HUDEP-2 (cell line): ENCODE data around the gene DDX49.
A peak's percentile ranks its signal among the peaks of the same experiment; 100 is the strongest.
"Not testable (repeated sequence)": the region's sequence is repeated elsewhere in the genome, so short reads cannot be mapped to it uniquely, and the experiment has no call there.

Experiments
- DNase-seq, 76 experiments: peaks; one replicate each; lab custom pipeline; 2025; ENCODE audit not compliant: unreplicated experiment in 76 of 76; lab: John Stamatoyannopoulos, UW

The DDX49 gene

DNA sequence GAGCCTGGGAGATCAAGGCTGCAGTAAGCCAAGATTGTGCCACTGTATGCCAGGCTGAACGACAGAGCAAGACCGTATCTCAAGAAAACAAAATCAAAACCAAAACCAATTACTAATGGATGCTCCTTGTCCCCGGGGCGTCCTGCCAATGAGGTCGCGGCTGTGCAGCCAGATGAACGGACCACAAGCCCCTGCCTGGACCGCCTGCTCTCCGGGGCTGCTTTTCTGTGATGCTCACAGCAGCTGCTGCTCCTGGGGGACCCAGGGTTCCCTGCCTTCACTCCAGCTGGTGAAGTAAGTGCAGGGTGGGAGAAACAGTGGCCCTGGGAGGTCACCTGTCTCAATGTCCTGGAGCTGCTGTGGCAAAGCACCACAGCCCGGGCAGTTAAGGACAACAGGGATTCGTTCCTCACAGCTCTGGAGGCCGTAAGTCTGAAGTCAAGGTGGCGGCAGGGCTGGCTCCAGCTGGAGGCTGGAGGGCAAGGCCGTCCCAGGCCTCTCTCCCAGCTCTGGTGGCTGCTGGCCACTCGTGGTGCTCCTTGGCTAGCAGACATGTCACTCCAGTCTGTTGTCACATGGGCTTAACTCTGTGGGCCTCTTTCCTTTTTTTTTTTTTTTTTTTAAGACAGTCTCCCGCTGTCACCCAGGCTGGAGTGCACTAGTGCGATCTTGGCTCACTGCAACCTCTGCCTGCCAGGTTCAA is 10.4 kb upstream of the DDX49 start:
- no peak for DNase-seq

DNA sequence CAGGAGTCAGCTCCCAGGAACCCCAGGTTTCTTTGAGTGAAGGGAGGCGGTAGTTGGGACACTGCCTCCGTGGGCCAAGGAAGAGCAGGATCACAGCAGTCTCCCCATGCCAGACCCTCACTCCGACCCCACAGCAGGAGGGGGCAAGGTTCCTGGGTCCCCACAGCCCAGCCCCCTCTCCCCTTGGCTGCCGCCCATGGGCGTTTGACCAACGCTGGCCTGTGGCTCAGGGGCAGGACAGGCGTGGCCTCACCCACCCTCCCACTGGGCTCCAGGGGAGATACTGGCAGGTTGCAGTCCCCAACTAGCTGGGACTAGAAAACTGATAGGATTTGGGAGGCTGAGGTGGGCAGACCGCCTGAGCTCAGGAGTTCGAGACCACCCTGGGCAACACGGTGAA is 9.5 kb upstream of the DDX49 start:
- no peak for DNase-seq

DNA sequence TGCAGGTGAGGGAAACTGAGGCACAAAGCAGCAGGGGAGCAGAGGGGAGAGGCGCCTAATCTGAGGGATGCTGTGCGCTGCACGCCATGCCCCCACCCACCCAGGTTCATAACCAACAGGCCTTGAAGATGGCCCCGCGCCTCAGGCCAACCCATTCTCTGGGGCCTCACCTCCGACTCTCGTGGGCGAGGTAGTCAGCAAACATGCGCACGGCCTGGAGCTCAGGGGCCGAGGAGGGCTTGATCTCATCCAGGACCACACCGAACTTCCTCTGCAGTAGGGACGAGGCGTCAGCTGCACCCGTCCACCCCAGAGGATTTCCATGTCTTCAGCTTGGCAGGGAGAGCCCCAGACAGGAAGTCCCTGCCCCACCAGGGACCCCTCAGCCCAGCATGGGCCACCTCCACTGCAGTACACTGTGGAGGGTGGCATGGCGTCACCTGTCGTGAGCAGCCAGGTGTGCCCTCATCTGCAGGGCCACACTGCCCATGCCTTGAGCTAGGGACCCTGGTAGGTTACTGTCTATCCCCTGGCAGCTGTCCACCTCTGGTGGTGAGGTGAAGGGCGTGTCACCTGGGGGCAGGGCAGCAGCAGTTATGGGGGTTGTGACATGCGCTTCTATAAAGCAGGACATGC is 8.6 kb upstream of the DDX49 start:
- no peak for DNase-seq

DNA sequence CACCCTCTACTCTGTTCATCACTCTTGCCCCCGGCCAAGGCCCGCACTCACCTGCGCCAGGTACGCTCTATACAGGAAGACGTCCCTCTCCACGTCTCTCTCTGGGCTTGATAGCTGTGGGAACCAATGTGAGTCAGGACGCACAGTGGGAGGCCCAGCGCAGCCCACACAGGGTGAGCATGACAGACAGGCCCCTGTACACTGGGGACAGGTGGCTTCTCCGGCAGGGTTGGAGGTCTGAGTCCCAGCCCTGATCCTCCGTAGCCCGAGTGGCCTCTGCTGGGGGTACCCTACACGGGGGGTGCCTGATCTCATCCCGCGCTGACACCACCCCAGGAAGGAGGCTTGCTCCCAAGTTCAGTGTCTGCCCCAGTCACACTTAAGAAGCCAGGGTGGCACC is 6.6 kb upstream of the DDX49 start:
- no peak for DNase-seq

DNA sequence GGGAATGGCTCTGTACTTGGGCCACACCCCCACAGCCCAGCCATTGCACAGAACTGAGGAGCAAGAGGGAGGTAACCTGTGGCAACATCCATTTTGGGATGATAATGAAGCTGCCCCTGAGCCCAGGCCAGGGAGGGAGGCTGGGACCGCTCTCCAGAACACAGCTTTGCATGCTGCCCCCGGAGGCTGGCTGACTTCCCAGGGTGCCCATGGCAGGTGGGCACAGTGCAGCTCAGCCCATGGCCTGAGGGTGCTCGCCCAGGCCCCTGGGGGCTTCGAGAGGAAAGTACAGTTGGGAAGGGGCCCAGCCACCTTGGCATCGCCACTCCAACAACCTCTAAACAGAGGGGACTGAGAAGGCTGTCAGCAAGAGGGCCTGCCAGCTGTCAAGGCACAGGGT is 6.0 kb upstream of the DDX49 start:
- DNase-seq, result no peak

DNA sequence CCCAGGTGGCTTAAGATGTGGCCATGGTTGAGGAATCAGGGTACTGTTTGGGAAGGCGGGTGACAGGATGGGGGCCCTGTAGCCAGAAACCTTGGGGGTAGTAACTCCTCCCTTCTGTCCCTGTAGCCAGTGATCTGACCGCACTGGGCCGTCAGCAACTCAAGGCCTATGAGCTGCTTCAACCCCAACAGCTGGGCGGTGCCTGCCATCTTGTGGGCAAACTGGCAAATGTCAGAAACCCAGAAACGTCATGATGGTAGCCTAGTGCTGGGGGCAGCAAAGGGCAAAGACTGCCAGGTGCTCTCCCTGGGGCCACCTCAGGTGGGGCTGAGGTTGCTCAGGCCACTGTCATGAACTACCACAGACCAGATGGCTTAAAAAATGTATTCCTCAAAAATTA is 3.9 kb upstream of the DDX49 start:
- peak in 62 of 76 experiments; percentile 14 to 81 (median 61) for DNase-seq

DNA sequence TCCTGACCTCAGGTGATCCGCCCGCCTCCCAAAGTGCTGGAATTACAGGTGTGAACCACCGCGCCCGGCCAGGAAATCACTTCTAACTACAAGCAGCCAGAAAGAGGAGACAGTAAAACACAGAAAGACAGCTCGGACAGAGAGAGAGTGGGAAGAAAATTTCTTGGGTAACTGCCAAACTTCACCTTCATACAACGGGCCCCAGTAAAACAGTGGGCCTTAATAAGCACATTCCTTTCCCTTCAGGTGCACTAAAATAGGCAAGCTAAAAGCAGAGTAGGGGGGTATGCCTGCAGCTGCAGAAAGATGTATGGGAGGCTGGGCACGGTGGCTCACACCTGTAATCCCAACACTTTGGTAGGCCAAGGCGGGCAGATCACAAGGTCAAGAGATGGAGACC is 1.9 kb upstream of the DDX49 start:
- DNase-seq, result not testable (repeated sequence)

DNA sequence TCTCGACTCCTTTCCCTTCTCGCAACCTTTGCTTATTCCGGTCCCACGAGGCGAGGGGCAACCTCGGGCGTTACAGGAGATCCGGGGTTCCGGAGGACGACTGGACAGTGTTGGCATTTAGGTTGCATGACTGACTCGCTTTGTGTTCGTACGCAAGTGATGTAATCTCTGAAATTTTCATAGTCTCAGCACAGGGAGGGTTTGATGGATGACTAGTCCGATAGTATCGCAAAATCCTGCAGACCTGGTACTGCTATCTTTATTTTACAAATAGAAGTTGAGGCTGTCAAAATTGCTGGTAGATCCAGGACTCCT is 342 bp downstream of the DDX49 start:
- no peak for DNase-seq

DNA sequence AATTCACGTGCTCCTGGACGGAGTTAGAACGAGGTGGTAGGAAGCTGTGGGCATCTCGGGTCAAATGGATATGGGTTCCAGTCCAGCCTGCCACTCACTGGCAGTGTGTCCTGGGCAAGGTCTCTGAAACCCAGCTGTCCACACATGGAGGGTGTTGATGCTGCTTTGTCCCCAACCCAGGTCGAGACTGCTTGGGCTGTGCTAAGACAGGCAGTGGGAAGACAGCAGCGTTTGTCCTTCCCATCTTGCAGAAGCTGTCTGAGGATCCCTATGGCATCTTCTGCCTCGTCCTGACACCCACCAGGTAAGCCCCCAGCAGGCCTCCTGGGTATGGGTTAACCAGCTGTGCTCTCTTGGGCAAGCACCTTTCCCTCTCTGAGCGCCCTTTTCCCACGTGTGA is 885 bp downstream of the DDX49 start:
- no peak for DNase-seq

DNA sequence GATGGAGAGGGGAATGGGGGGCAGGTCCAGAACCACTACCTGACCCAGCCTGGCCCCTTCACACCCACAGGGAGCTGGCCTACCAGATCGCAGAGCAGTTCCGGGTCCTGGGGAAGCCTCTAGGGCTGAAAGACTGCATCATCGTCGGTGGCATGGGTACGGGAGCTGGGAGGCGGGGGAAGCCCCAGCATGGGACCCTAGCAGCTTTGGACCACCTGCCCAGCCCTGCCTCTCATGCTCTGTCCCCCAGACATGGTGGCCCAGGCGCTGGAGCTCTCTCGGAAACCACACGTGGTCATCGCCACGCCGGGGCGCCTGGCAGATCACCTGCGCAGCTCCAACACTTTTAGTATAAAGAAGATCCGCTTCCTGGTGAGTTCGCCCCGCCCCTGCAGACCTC is 2.1 kb downstream of the DDX49 start:
- DNase-seq, result no peak

DNA sequence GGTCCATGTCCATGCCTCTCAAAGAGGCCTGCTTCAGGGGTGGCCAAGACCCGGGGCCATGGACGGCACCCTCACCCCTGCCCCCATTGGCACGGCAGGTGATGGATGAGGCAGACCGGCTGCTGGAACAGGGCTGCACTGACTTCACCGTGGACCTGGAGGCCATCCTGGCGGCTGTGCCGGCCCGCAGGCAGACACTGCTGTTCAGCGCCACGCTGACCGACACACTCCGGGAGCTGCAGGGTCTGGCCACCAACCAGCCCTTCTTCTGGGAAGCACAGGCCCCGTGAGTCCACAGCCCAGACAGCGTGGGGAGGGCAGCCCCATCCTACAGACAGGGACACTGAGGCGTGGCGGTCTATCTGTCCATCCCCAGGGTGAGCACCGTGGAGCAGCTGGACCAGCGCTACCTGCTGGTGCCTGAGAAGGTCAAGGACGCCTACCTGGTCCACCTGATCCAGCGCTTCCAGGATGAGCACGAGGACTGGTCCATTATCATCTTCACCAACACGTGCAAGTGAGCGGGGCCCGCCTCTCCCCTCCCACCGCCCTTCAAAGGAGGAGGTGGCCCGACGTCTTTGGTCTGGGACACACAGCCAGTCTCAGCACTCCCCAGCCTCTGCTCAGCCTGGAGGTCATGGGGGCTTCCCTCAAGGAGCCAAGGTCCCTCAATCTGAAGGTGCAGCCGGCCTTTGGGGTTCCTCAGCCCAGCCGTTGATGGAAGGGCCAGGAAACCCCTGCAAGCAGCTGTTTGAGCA is 2.9 kb downstream of the DDX49 start:
- no peak for DNase-seq

DNA sequence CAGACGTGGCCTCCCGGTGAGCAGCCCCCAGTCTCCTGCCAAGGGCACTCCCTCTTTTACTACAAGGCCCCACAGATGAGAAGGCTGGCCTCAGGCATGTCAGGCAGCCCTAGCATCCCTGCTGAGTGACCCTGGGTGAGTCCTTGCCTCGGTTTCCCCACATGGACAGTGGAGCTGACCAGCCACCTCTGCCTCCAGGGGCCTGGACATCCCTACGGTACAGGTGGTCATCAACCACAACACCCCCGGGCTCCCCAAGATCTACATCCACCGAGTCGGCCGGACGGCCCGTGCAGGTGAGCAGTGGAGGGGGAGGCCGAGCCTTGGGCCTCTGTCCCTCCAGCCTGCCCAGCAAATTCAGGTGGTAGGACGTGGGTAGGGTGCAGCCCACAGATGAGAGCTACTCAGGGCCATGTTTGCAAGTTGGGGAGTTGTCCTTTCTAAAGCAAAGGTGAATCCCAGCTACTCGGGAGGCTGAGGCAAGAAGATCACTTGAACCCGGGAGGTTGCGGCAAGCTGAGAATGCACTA is 5.2 kb downstream of the DDX49 start:
- DNase-seq, result no peak

DNA sequence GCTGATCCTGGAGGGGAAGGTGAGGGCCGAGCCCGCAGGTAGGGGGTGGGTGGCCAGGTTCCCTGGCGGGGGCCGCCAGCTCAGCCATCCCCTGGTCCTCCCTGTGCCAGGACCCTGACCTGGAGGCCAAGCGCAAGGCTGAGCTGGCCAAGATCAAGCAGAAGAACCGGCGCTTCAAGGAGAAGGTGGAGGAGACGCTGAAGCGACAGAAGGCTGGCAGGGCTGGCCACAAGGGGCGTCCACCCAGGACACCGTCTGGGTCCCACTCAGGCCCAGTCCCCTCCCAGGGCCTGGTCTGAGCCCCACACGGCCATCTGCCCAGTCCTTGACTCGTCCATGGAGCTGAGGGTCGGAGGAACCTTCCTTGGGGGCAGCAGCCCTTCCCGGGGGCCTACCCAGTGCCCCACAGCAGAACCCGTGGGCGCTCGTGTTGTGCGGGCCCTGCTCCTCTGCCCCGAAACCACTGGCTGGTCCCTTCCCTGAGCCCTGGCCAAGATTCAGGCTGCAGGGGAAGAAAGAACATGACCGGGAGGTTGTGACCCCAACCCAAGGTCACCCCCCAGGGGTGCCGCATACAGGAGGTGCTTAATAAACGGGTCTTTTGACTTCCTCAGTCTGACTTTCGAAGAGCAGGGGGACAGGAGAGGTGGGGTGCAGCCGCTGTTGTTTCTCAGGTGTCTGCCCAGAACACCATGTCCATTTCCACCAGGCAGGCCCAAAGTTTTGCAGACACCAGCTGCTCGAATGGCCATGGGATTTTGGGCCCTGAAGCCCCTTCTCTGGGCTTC is 8.7 kb downstream of the DDX49 start:
- DNase-seq, result no peak

DNA sequence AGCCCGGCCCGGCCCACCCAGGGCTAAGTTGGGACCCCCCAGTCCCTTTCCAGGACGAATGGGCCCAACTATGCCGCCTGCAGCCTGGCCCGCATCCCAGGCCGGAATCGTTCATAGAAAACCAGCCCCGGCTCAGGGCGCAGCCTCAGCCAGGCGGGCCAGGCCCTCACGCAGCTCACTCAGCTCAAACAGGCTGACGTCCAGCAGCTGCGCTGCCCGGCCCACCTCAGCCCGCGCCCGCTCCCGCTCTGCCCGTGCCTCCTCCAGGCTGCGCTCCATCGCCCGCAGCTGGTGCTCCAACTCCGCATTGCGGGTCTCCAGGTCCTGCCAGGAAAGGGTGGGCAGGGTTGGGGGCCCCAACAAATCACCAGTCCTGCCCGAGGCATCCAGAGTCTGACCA is 9.8 kb downstream of the DDX49 start:
- DNase-seq, result no peak

DNA sequence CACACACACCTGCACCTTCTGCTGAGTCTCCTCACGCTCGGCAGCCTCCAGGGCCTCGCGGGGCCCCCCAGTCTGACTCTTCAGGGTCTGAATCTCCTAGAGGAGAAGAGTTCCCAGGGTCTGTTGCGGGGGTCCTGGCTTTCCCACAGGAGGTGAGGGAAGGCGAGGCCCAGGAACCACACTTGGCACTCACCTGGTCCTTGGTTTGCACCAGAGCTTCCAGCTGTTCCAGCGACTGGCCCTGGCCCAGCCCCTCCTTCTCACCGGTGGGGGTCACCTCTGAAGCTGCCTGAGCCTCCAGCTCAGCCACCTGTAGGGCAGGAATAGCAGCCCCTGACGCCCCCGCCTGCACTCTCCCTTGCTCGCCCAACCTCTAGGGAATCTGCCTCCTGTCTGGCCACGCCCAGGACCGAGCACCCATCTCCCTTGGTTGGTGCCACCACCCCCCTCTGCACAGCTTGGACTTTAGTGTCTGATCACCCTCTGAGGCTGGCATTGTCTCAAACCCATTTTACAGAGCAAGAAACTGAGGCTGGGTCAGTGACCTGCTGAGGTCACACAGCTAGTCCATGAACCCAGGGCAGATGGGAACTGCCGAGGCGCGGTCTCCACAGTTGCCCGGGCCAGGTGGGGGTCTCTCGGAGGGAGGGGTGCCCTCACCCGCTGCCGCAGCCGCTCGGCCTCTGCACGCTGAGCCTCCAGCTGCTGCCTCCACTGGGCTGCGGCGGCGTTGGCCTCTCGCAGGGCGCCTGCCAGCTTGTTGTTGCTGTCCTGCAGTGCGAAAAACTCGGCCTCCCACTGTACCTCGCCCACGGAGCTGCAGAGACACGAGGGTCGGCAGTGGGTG is 12.0 kb downstream of the DDX49 start:
- no peak for DNase-seq

DNA sequence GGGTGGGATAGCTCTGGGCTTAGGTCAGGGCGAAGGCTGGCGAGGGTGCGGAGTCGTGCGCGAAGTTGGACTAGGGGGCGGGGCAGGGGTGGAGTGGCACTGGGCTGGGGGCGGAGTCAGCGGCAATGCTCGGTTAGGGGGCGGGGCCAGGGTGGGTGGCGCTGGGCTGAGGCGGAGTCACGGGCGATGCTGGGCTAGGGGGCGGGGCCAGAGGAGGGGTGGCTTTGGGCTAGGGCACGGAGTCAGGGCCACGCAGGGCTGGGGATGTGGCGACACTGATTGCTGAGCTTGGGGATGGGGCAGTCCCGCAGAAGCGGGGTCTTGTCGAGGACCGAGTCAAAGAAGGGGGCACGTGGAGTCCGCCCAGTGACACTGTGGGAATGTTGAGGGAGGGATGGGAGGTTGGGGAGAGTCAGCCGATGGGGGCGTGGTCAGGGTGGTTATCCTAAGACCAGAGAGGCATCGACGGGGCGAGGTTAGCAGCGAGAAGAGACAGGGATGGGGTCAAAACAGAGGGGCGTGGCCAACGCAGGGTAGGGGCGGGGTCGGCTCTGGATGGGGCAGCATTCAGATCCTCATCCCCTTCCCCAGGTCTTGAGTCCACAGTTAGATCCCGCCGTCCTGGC is 12.8 kb downstream of the DDX49 start:
- peak in 73 of 76 experiments; percentile 22 to 98 (median 86) for DNase-seq

DNA sequence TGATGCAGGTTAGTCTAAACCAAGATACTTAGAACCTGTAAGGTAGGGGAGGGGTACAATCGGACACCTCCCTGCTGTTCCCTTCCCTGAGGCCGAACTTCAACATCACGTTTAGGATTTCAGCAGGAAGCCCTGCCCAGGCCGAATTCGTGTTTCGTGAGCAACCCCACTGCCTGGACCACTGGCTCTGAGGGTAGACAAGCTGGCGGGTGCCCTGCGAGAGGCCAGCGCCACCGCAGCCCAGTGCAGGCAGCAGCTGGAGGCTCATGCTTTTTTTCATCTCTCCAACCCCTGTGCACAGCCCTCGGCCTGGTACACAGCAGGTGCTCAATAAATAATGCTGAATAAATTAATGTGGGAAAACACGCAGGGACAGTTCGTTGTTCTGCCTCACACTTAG is 13.8 kb downstream of the DDX49 start:
- DNase-seq, result no peak

DNA sequence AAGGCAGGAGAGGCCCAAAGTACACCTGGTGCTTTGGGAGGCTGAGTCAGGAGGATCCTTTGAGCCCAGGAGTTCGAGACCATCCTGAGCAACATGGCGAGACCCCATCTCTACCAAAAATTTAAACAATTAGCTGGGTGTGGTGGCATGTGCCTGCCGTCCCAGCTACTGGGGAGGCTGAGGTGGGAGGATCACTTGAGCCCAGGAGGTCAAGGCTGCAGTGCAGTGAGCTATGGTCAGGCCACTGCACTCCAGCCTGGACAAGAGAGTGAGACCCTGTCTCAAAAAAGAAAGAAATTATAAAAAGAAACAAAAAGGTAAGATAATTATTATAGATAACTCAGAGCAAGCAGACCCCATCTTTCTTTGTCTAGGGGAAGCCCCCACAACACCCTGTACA is 19.6 kb downstream of the DDX49 start:
- no peak for DNase-seq

DNA sequence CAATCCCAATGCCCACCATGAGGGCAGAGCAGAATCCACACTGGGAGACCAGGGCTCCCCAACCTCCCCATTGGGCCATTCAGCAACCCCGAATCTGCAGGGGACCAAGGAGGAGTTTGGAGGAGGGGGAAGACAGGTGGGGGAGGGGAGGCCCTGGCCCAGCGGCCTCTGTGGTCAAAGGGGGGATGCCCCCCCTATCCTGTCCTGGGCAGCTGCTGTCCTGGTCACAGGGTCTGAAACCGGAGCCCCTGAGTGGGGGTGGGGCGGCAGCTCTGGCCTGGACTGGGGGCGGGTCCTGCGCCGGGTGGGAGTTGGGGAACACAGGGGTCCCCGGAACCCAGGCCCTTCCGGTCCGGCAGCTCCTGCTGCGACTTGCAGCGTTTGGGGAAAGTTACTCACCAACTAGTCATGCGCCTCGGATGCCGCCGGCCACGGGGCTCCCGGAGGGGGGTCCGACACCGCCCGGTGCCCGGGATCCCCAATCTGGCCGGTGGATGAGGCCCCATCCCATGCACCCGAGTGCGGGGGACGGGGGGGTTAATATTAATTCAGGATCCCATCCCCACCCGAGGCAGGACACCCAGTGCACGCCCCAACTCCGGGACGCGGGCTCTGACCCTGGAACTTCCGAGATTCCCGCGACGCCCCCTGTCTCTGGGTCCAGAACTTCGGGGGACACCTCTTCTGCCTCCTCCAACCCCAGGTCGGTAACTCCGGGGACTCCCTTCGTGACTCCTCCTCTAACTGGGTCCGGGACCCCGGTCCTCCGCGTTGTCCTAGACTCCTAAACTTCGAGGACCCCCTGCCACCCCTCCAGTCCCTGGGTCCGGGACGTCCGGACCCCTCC is 20.6 kb downstream of the DDX49 start:
- no peak for DNase-seq
